GM19351 (cell line): ENCODE measurements around the gene PHF3.

Experiments used
- ATAC-seq: cut with Tn5 transposase; IDR thresholded peaks from one replicate; pipeline ENCODE4 v1.9.1; 2021; ENCODE audit warnings: mild to moderate bottlenecking, moderate library complexity; ENCODE audit not compliant: unreplicated experiment

Gene PHF3

GRCh38 chr6:63640062-63640461 is 4.5 kb downstream of the PHF3 start:
- no peak for ATAC-seq

- no peak for ATAC-seq
Measured at GRCh38 chr6:63643862-63644261, 8.3 kb downstream of the PHF3 start.

DNA sequence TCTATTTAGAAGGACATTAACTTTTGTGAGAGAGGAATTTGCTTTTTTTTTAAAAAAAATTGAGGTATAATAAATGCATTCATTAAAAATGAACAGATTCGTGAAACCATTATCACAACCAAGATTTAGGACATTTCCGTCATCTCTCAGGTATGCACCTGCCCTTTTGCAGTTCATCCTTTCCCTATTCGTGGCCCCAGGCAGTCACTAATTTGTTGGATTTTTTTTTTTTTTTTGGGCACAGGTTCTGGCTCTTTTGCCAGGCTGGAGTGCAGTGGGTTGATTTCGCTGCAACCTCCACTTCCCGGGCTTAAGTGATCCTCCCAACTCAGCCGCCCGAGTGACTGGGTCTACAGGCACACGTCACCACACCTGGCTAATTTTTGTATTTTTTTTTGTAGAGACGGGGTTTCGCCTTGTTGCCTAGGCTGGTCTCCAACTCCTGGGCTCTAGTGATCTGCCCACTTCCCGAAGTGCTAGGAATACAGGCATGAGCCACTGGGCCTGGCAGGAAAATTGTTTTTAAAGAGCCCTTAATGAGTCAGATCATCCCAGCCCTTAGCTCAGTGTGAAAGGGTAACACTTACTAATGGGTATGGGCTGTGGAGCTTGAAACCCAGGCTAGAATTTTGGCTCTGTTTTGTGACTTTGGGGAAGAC is 9.2 kb downstream of the PHF3 start:
- ATAC-seq = no peak

DNA sequence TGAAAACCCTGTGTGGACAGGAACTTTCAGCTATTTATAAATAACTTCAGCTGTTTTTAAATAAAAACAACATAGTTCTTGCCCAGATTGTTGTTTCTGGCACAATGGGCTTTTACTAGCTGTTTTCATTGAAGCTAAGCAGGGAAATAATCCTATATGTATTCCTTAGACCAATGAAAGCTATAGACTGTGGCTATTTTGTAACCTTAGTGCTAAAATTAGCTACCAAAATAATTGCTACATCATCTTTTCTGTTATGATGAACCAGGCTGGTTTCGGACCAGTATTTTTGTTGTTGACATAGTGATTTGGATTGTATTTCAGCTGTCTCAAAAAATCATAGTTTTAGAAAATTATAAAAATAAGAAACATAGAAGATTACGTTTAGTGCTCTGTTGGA is 13.7 kb downstream of the PHF3 start:
- no peak for ATAC-seq

GRCh38 chr6:63649847-63650265 is 14.3 kb downstream of the PHF3 start:
- ATAC-seq = no peak

- no peak for ATAC-seq
Measured at GRCh38 chr6:63652980-63653379, 17.4 kb downstream of the PHF3 start.

- ATAC-seq = no peak
Measured at GRCh38 chr6:63660757-63661156, 25.2 kb downstream of the PHF3 start.

- no peak for ATAC-seq
Measured at GRCh38 chr6:63661769-63662168, 26.2 kb downstream of the PHF3 start.

DNA sequence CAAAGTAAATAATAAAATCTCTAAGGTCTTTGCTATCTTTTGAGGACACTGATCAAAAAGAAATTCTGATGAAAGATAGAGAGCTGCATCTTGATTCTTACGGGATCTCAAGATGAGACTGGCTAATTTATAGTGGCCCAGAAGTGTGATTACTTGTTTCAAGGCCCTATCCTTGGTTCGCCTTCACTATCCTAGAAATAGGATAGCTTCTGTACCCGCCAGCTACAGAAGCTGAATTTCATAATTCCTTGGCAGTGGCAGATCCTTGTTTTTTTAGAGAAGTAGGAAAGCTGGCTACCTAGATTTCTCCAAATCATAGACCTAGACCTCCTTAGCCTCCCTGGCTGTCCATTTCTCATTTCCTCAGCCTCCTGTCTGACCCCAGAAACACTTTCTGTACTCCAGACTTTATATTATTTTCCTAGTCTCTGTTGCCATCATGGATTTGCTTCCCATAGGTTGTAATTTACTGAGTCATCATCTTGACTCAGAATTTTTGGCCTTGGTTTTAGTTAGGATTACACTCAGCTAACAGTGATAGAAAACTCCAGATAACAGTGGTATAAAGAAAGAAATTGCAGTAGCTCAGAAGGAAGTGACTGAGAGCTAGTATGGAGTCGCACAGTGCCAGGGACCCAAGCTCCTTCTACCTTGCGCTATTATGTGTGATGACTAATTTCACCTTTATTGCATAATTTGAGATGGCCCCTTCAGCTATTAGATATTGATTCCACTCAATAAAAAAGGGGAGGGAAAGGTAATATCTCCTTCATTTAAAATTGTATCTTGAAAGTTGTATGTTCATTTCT is 27.7 kb downstream of the PHF3 start:
- ATAC-seq = no peak

- ATAC-seq = no peak
Measured at GRCh38 chr6:63663956-63664281, 28.3 kb downstream of the PHF3 start.

- no peak for ATAC-seq
Measured at GRCh38 chr6:63671098-63671754, 35.6 kb downstream of the PHF3 start.

GRCh38 chr6:63672582-63673129 is 37.1 kb downstream of the PHF3 start:
- ATAC-seq = peak; percentile 71

GRCh38 chr6:63673692-63674091 is 38.1 kb downstream of the PHF3 start:
- ATAC-seq = no peak

DNA sequence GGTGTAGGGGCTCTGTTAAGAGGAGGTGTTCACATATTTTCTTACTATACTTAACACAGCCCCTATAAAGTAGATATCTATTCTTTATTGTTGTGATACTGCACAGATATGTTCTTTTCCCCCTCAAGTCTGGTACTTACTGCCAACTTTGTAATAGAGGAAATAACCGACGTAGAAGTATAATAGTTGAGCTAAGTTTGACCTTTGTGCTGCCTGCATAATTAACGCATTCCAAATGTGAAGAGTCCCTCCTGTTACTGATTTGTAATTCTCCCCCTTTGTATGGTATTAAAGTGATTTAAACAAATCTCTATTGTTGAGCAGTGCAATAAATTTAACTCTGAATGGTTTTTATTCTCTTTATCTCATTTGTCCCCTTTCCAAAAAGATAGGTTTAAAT is 39.0 kb downstream of the PHF3 start:
- no peak for ATAC-seq

- no peak for ATAC-seq
Measured at GRCh38 chr6:63675138-63675537, 39.5 kb downstream of the PHF3 start.

DNA sequence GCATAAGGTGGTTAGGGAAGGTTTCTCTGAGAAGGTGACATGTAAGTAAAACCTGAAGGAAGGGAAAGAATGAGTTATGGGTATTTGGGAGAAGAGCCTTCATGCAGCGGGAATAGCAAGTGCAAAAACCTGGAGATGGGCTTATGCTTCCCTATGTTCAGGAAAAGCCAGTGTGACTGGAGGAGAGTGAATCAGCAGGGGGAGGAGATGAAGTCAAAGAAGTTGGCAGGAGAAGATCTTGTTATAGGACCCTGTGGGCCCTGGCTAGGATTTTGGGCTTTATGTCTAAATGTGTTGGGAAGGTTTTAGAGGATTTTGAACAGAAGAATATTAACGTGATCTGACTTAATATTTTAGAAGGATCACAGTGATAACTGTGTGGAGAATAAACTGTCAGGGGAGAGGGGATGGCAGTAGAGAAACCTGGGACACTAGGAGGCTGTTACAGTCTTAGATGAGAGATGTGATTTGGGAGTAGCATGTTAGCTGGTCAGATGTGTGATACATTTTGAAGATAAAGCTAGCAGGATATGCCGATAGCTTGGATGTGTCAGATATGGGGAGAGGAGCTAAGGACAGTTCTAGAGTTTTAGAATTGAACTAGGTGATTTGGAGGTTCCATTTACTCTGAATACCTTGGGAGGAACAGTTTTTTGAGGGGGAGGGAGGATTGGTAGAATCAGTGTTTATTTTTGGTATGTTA is 41.0 kb downstream of the PHF3 start:
- no peak for ATAC-seq

DNA sequence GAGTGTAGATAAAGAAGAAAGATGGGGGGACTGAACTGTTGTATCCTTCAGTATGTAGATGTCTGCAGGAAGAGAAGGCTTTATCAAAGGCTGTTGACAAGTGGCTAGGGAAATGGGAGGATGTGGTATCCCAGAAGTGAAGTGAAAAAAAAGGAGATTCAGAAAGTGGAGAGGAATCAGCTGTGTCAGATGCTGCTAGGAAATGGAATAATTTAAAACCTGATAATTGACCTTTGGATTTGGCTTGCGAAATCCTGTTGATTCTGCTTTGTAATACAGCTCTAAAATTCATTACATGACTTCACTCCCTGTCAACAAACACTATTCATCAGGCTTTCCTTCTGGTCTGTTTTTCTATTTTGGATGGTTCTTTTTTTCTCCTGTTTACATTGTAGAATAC is 41.7 kb downstream of the PHF3 start:
- ATAC-seq = no peak

GRCh38 chr6:63683071-63683603 is 47.5 kb downstream of the PHF3 start:
- ATAC-seq = peak; percentile 39

DNA sequence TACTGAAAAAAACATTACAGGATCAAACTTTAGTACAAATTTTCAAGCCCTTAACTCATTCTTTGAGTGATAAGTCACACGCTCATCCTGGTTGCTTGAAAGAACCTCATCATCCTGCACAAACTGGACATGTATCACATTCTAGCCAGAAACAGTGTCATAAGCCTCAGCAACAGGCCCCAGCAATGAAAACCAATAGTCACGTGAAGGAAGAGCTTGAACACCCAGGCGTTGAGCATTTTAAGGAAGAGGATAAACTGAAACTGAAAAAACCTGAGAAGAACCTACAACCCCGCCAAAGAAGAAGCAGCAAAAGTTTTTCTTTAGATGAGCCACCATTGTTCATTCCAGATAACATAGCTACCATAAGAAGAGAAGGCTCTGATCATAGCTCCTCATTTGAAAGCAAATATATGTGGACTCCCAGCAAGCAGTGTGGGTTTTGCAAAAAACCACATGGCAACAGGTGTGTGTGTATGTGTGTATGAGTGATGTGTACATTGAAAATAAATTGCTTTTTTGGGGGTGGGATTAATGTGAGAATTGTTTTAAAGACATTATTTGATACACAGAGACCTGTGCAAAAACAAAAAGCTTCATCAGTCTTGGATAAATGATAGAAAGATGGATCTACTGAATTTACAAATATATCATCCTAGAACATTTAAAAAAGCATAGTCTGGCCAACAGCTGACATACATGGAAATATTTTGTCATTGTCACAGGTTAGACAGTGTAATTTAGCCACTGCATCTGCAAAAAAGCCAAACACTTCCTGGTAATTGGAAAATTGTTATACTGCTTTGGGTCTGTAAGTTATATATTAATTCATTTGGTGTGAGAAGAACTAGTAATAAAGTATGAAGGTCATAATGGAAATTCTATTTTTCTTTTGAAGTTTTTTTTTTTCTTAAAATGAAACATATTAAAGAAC is 50.1 kb downstream of the PHF3 start:
- peak; percentile 86 for ATAC-seq

- ATAC-seq = no peak
Measured at GRCh38 chr6:63689421-63689820, 53.8 kb downstream of the PHF3 start.
